HG03571 (cell line): Measurements from ENCODE around the gene PDPN.
"Not testable (repeated sequence)": the region's sequence is repeated elsewhere in the genome, so short reads cannot be mapped to it uniquely, and the experiment has no call there.

ENCODE experiments used
- ATAC-seq: cut with Tn5 transposase; IDR thresholded peaks from one replicate; pipeline ENCODE4 v1.9.1; 2021; ENCODE audit not compliant: unreplicated experiment

The PDPN gene

GRCh38 chr1:13583595-13583965 lies at the start of gene PDPN:
Gene PDPN (plus strand): TSS chr1:13583832. CDS start chr1:13584034, 202 bp downstream.
- no peak for ATAC-seq

- ATAC-seq = no peak
These were observed 48.4 kb upstream of the PDPN start for GRCh38 chr1:13535227-13535626.

- no peak for ATAC-seq
These were observed 47.1 kb upstream of the PDPN start for GRCh38 chr1:13536571-13536970.

GRCh38 chr1:13538832-13539231 lies 44.8 kb upstream of the PDPN start:
- ATAC-seq = no peak

GRCh38 chr1:13539683-13540082 lies 43.9 kb upstream of the PDPN start:
- ATAC-seq = no peak

- ATAC-seq = no peak
These were observed 42.8 kb upstream of the PDPN start for GRCh38 chr1:13540866-13541265.

- ATAC-seq = no peak
These were observed 42.0 kb upstream of the PDPN start for GRCh38 chr1:13541435-13542215.

GRCh38 chr1:13543451-13544220 lies 40.0 kb upstream of the PDPN start:
- no peak for ATAC-seq

GRCh38 chr1:13544221-13544556 lies 39.4 kb upstream of the PDPN start:
- no peak for ATAC-seq

GRCh38 chr1:13546791-13547190 lies 36.8 kb upstream of the PDPN start:
- no peak for ATAC-seq

GRCh38 chr1:13548281-13548680 lies 35.4 kb upstream of the PDPN start:
- no peak for ATAC-seq

GRCh38 chr1:13549021-13549420 lies 34.6 kb upstream of the PDPN start:
- ATAC-seq = no peak

- no peak for ATAC-seq
These were observed 34.1 kb upstream of the PDPN start for GRCh38 chr1:13549521-13549920.

GRCh38 chr1:13550663-13551062 lies 33.0 kb upstream of the PDPN start:
- ATAC-seq = no peak

GRCh38 chr1:13554798-13555197 lies 28.8 kb upstream of the PDPN start:
- ATAC-seq = no peak

- ATAC-seq = no peak
These were observed 27.3 kb upstream of the PDPN start for GRCh38 chr1:13556224-13556764.

GRCh38 chr1:13560541-13560940 lies 23.1 kb upstream of the PDPN start:
- no peak for ATAC-seq

GRCh38 chr1:13562981-13563380 lies 20.7 kb upstream of the PDPN start:
- not testable (repeated sequence) for ATAC-seq

GRCh38 chr1:13564073-13564472 lies 19.6 kb upstream of the PDPN start:
- ATAC-seq = no peak

- not testable (repeated sequence) for ATAC-seq
These were observed 13.2 kb upstream of the PDPN start for GRCh38 chr1:13570435-13570834.

GRCh38 chr1:13570924-13571323 lies 12.7 kb upstream of the PDPN start:
- no peak for ATAC-seq

GRCh38 chr1:13573586-13573985 lies 10.0 kb upstream of the PDPN start:
- no peak for ATAC-seq
